Type B pancreatic cell (in vitro differentiated cells): ENCODE measurements around the gene NEU4. TPM values are rescaled to one million over a fixed set of nuclear protein-coding genes. Genes with fewer than 3 reads are reported as not detected.
"Not testable (repeated sequence)": the region's sequence is repeated elsewhere in the genome, so short reads cannot be mapped to it uniquely, and the experiment has no call there.

Source experiments
- DNase-seq: peaks from one replicate; pipeline ENCODE4 v3.0.0; 2021; ENCODE audit warnings: mixed read lengths; ENCODE audit not compliant: unreplicated experiment; ENCODE audit errors: extremely low spot score
- H3K27ac Mint-ChIP-seq: 2 replicates; pipeline ENCODE4 v1.8.0; 2021; ENCODE audit warnings: mild to moderate bottlenecking, mixed read lengths
- H3K27me3 Mint-ChIP-seq: 2 replicates; pipeline ENCODE4 v1.8.0; 2021; ENCODE audit warnings: mixed read lengths
- H3K36me3 Mint-ChIP-seq: 2 replicates; pipeline ENCODE4 v1.8.0; 2021; ENCODE audit warnings: mixed read lengths
- H3K4me1 Mint-ChIP-seq: one replicate; pipeline ENCODE4 v1.8.0; 2021; ENCODE audit warnings: mixed read lengths; ENCODE audit not compliant: unreplicated experiment
- H3K4me3 Mint-ChIP-seq: 2 replicates; pipeline ENCODE4 v1.8.0; 2021; ENCODE audit warnings: mild to moderate bottlenecking, mixed read lengths
- H3K9me3 Mint-ChIP-seq: 2 replicates; pipeline ENCODE4 v1.8.0; 2021; ENCODE audit warnings: mixed read lengths
- CTCF ChIP-seq: fragments of 200-600 bp; sonication (generic); conservative IDR thresholded peaks from 2 replicates; pipeline ENCODE4 v1.5.0; 2021; ENCODE audit warnings: antibody characterized with exemption, mild to moderate bottlenecking
- total RNA-seq: library from RNA; stranded (reverse); gene quantifications from 2 replicates; pipeline ENCODE4 v1.2.1, GENCODE V29; 2021; ENCODE audit warnings: low replicate concordance

The NEU4 gene
- total RNA-seq, 1 donor from 2014 or later = 0.51 TPM

- Mint-ChIP-seq H3K27me3 (peaks cover 13% of the 10 kb centered on the region), H3K36me3 (no peaks in the 10 kb centered on the region), H3K4me3 (no peak overlapping the region), H3K27ac (no peak overlapping the region), H3K4me1 (peaks cover 3% of the 10 kb centered on the region), H3K9me3 (peaks cover 19% of the 10 kb centered on the region)
- no peak for TF ChIP-seq CTCF
- no peak for DNase-seq
Observed at GRCh38 chr2:241827394-241827793, 18.4 kb downstream of the NEU4 start.

- Mint-ChIP-seq H3K4me3 (no peak overlapping the region), H3K9me3 (peaks cover 6% of the 10 kb centered on the region), H3K4me1 (no peaks in the 10 kb centered on the region), H3K36me3 (no peaks in the 10 kb centered on the region), H3K27me3 (peaks cover 11% of the 10 kb centered on the region), H3K27ac (no peak overlapping the region)
- TF ChIP-seq CTCF = no peak
- DNase-seq = no peak
Observed at GRCh38 chr2:241833101-241833663, 24.2 kb downstream of the NEU4 start.

GRCh38 chr2:241833756-241834526 is 24.9 kb downstream of the NEU4 start:
- not testable (repeated sequence) for DNase-seq, H3K4me1 Mint-ChIP-seq, H3K36me3 Mint-ChIP-seq, H3K9me3 Mint-ChIP-seq, H3K4me3 Mint-ChIP-seq, H3K27ac Mint-ChIP-seq
- peaks cover 15% of the 10 kb centered on the region for H3K27me3 Mint-ChIP-seq

GRCh38 chr2:241834527-241835210 is 25.7 kb downstream of the NEU4 start:
- no peak for DNase-seq
- no peak for TF ChIP-seq CTCF
- peaks cover 5% of the 10 kb centered on the region for H3K9me3 Mint-ChIP-seq
- no peak overlapping the region for H3K4me3 Mint-ChIP-seq
- H3K27ac Mint-ChIP-seq = no peak overlapping the region
- H3K36me3 Mint-ChIP-seq = no peaks in the 10 kb centered on the region
- peaks cover 15% of the 10 kb centered on the region for H3K27me3 Mint-ChIP-seq
- no peaks in the 10 kb centered on the region for H3K4me1 Mint-ChIP-seq

- Mint-ChIP-seq H3K27ac (no peak overlapping the region), H3K4me3 (no peak overlapping the region), H3K27me3 (peaks cover 18% of the 10 kb centered on the region), H3K9me3 (peaks cover 5% of the 10 kb centered on the region), H3K36me3 (no peaks in the 10 kb centered on the region), H3K4me1 (no peaks in the 10 kb centered on the region)
- no peak for TF ChIP-seq CTCF
- no peak for DNase-seq
Observed at GRCh38 chr2:241835611-241836010, 26.6 kb downstream of the NEU4 start.

GRCh38 chr2:241836292-241836691 is 27.3 kb downstream of the NEU4 start:
- no peaks in the 10 kb centered on the region for H3K4me1 Mint-ChIP-seq
- no peak overlapping the region for H3K4me3 Mint-ChIP-seq
- H3K27me3 Mint-ChIP-seq = peaks cover 21% of the 10 kb centered on the region
- H3K27ac Mint-ChIP-seq = no peak overlapping the region
- DNase-seq = no peak
- TF ChIP-seq CTCF = peak; percentile 51
- H3K9me3 Mint-ChIP-seq = peaks cover 5% of the 10 kb centered on the region
- H3K36me3 Mint-ChIP-seq = no peaks in the 10 kb centered on the region
